HG02588 (cell line): Measurements from ENCODE around the gene MRGPRF.

Source experiments
- ATAC-seq: cut with Tn5 transposase; IDR thresholded peaks from one replicate; pipeline ENCODE4 v1.9.1; 2021; ENCODE audit warnings: mild to moderate bottlenecking, moderate library complexity; ENCODE audit not compliant: unreplicated experiment

Gene MRGPRF

GRCh38 chr11:69051381-69052342 lies 38.6 kb upstream of the MRGPRF start:
- ATAC-seq: no peak

GRCh38 chr11:69050592-69051380 lies 37.7 kb upstream of the MRGPRF start:
- no peak for ATAC-seq

DNA sequence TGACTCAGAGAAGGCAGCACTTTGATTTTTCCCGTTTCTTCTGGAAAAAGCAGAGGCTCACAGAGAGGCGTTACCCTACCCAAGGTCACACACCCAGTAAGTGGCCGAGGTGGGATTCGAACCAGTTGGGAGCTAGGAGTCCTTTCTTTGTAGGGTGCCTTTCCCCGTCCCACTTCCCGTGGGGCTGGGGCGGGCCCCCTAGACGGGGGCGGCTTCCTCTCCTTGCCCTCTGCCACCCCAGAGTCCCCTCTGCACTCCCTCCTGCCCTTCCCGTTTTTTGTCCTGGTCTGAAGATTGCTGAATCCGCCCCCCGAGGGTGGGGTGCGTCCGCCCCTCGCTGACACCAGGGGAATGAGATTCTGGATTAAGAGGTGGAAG lies 36.4 kb upstream of the MRGPRF start:
- no peak for ATAC-seq

DNA sequence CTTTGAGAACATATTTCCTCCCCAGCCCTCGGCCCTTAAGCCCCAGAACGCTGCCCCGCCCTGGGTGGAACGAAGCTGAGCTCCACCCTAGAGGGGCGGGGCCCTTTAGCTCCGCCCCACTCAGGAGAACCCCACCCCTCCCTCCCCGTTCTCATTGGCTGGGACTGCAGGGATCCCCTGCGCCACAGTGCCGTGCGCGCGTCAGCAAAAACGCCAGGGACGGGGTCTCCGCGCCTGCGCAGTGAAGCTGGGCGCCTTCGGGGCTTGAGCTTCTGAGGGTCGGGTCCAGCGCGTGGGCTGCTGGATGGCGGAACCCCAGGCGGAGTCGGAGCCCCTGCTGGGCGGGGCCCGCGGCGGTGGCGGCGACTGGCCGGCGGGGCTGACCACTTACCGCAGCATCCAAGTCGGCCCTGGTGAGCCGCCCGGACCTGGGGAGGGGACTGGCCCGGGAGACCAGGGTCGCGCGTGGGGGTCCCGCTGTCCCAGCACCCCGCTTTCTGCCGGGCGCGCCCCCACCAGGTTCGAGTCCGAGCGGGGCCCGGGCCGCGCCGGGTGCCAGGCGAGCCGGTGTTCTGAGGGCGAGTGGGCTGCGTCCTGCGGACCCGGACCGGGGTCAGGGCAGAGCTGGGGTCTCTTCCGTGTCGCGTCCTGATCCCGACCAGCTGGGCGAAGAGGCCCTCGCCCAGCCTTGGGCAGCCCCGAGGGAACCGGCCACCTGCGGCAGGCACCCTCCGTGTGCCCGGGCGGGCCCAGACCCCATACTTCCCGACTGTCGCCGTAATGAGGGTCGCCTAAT lies 35.8 kb upstream of the MRGPRF start, which contains the start of gene TPCN2:
TSS of gene TPCN2 (plus strand) at position 239 of the 796 bp plus-strand sequence. CDS start at position 305, 66 bp downstream.
- peak; percentile 74 for ATAC-seq

- ATAC-seq: no peak
Measured at GRCh38 chr11:69048031-69048693, 35.1 kb upstream of the MRGPRF start.

DNA sequence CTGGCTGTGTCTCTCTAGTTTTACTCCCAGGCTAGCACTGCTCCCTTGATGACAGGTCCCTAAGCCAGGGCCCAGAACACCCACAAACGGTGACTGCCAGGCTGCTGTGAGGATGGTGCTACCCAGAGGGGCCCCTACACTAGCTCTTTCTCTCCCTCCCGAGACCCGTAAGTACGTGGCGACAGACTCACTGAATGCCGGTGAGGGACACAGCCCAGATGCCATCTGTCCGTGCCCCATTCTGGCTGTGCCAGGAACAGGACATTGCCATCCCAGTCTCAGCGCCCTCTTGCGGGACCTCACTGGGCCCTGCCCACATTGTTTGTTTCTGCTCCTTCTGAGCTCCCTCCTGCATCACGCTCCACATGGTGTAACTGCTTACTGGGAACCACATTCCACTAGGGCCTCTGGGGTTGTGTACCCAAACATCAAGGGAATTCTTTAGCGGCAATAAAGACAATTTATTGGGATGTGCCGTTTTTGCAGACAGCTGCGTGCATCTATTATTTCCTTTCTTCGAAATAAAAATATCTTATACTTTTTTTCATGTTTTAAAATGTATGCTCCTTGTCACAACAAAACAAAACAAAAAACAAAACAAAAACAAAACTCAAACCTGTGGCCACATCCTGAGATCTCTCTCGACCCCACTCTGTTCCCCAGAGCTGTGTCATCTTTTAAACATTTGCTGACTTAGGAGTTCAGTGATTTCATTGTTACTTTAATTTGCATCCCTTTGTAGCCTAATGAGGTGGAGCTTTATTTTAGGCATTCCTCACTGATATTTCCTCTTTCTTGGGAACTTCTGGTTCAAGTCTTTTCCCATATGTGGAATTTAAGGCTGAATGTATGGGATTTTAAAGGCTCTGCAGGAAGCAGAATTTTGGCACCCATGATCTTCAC lies 31.3 kb upstream of the MRGPRF start:
- no peak for ATAC-seq

DNA sequence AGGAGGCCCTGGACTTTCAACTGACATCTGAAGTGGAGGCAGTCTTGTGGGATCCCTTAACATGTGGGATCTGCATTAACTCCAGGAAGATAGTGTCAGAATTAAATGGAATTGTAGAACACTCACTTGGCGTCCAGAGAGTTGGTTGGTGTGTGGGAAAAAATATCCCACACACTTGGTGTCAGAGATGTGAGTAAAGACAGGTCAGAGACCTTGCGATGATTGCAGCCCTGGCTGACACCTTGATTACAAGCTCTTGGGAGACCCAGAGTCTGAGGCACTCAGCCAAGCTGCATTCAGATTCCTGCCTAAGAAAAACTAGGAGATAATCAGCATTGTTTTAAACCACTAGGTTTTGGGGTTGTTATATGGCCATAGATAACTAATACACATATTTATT lies 28.5 kb upstream of the MRGPRF start:
- ATAC-seq: no peak

GRCh38 chr11:69040581-69041260 lies 27.7 kb upstream of the MRGPRF start:
- ATAC-seq: no peak

- no peak for ATAC-seq
Measured at GRCh38 chr11:69040051-69040450, 27.0 kb upstream of the MRGPRF start.

DNA sequence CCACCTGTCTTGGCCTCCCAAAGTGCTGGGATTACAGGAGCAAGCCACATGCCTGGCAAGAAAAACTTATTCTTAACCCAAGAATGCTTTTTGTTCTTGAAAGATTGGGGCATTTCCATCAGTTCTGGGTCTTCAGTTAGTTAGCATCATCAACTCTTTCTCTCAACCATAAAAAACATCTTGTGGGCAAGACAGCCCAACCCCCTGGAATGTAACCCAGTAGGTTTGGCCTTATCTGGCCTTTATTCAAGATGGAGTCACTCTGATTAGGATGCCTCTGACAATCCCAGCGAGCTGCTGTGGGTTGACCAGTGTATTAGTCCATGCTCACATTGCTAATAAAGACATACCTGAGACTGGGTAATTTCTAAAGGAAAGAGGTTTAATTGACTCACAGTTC lies 26.5 kb upstream of the MRGPRF start:
- ATAC-seq: no peak

- ATAC-seq: no peak
Measured at GRCh38 chr11:69037544-69037943, 24.5 kb upstream of the MRGPRF start.

- ATAC-seq: no peak
Measured at GRCh38 chr11:69037074-69037473, 24.0 kb upstream of the MRGPRF start.

- no peak for ATAC-seq
Measured at GRCh38 chr11:69035946-69036340, 22.9 kb upstream of the MRGPRF start.

GRCh38 chr11:69035150-69035945 lies 22.3 kb upstream of the MRGPRF start:
- ATAC-seq: no peak

DNA sequence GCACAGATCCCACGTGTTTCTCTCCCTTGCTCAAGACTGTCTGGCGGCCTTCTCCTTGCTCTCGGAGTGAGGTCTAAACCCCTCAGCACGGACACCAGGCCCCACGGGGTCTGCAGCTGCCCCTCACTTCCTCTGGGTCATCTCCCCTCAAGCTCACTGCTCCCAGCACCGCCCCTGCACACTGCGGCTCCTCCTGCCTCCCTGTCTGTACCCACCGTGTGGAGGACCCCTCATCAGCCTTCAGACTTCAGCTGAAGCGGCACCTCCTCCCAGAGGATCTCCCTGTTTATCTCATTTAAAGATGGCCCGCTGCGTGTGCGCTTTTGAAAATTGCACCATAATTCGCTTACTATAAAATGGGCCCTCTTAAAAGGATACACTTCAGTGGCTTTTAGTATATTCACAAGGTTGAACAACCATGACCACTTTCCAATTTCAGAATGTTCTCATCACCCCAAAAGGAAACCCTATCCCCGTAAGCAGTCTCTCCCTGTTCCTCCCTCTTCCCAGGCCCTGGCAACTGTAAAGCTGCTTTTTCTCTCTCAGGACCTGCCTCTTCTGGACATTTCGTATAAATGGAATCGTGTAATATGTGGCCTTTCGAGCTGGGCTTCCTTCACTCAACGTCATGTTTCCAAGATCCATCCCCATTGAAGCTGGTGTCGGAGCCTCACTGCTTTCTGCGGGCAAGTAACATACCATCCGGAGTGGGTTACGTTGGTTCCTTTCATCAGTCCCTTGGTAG lies 21.2 kb upstream of the MRGPRF start:
- no peak for ATAC-seq

DNA sequence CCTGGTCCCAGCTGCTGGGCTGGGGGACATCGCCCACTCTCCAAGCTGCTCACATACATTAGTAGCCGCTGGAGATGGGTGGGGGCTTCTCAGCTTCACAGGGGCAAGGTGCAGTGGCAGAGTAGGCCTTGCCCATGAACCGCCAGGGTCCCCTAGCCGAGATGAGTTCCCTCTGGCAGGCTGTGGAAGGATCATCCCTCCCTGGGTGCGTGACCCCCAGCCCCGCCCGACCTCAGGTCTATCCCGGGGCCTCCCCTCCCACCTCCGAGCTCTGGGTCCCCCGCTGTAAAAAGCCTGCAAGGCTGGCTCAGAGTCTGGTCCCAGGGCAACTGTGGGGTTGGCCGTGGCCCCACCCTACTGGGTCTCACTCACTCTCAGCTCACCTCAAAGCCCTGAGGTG lies 20.4 kb upstream of the MRGPRF start:
- ATAC-seq: no peak

DNA sequence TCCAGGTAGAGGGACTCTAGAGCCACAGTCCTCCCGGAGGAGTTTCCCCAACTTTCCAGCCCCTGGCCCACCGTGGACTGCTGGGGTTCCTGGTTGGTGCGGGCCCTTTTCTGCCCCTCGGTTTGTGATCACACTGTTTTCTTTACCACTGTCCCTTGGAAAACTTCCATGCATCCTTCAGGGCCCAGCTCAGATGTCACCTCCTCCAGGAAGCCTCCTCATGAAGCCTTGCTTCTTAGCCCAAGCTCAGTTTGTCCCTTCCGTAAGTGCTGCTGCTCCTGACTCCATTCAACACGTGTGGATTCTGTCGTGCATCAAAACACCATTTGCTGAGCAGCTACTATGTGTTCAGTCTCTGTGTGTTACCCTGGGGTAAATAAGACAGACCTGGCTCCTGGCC lies 19.8 kb upstream of the MRGPRF start:
- ATAC-seq: no peak
